NCI-H1694 (cell line): ENCODE results near the gene EIF4H.
A peak's percentile ranks its signal among the peaks of the same experiment; 100 is the strongest.
"Not testable (repeated sequence)": the region's sequence is repeated elsewhere in the genome, so short reads cannot be mapped to it uniquely, and the experiment has no call there.

ENCODE experiments used
- DNase-seq: peaks from one replicate; lab custom pipeline; 2025; lab: John Stamatoyannopoulos, UW

EIF4H gene

DNA sequence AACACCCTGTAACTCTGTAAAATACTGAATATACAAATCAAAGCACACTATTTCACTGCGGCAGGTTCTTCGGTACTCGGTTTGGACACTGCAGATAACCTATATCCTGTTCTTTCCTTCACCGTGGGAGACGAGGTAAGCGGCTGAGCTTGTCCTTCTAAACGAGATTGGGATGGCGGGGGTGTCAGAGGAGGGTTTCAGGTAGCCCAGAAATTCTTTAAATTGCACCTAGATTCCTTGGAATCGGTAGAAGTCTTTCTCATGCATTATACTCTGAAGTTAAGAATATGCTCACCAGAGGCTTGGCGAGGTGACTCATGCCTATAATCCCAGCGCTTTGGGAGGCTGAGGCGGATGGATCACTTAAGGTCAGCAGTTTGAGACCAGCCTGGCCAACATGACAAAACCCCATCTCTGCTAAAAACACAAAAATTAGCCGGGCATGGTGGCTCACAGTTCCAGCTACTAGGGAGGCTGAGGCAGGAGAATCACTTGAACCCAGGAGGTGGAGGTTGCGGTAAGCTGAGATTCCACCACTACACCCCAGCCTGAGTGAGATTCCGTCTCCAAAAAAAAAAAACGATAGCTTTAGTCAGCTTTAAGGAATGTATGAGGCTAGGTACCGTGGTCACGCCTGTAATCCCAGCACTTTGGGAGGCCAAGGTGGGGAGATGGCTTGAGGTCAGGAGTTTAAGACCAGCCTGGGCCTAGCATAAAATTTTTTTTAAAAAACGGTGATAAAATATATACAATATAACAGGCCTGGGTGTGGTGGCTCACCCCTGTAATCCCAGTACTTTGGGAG, 25.6 kb downstream of the EIF4H start:
- DNase-seq, result no peak

GRCh38 chr7:74202841-74203556, 28.8 kb downstream of the EIF4H start:
- DNase-seq, result peak; percentile 34

DNA sequence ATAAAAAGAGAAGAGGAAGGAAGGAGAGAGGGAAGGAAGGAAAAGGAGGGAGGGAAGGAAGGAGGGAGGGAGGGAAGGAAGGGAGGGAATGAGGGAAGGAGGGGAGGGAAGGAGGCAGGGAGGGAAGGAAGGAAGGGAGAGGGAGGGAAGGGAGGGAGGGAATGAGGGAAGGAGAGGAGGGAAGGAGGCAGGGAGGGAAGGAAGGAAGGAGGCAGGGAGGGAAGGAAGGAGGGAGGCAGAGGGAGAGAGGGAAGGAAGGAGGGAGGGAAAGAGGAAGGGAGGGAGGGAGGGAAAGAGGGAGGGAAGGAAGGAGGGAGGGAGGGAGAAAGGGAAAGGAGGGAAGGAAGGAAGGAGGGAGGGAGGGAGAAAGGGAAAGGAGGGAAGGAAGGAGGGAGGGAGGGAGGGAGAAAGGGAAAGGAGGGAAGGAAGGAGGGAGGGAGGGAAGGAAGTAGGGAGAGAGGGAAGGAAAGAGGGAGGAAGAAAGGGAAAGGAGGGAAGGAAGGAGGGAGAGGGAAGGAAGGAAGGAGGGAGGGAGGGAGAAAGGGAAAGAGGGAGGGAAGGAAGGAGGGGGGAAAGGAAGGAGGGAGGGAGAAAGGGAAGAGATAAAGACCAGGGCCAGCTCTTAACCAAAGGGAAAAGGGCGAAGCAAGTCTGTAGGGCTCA, 29.9 kb downstream of the EIF4H start:
- DNase-seq, result no peak

GRCh38 chr7:74206052-74206451, 31.9 kb downstream of the EIF4H start:
- DNase-seq, result not testable (repeated sequence)

DNA sequence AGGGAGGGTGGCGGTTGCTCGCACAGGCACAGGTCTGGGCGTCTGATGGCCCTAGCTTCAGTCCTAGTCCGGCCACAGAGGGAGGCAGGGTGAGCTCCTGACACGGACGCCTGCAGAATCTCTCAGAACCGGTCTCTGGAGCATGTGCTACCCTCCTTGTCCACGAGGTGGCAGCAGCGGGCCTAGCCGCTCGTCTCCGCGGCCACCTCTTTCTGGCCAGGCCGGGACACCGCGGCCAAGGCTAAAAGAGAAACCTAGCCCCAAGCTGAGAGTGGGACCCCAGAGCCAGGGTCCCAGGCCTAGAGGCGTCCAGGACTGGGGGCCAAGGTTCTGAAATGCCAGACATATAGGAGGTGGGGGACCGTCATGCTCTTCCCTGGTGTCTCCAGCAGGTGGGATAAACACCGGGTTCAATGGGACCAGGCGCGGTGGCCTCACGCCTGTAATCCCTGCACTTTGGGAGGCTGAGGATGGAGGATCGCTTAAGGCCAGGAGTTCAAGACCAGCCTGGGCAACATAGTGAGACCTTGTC, 32.5 kb downstream of the EIF4H start:
- DNase-seq, result peak; percentile 61

DNA sequence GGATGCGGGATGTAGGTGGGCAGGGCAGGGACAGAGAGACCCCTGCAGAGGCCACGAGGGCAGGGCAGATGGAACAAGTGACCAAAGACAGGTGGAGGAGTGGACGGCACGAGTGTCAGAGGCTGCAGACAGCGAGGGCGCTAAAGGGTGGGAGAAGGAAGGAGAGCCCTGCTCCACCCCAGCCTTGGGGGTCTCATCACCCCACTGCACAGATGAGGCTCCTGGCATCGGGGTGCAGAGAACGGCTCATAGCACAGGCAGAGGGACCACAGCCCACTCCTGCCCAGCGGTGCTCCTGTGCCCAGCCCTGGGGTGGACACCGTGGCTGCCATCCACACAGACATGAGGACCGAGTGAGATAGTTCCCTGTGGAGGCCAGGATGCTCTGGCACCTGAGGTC, 33.4 kb downstream of the EIF4H start:
- no peak for DNase-seq

DNA sequence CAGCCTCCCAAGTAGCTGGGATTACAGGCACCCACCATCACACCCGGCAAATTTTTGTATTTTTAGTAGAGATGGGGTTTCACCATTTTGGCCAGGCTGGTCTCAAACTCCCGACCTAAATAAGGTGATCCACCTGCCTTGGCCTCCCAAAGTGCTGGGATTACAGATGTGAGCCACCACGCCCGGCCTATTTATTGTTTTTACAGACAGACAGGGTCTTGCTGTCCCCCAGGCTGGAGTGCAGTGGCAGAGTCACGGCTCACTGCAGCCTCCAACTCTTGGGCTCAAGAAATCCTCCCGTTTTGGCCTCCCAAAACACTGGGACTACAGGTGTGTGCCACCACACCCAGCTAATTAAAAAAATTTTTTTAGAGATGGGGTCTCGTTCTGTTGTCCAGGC, 34.1 kb downstream of the EIF4H start:
- DNase-seq, result not testable (repeated sequence)

DNA sequence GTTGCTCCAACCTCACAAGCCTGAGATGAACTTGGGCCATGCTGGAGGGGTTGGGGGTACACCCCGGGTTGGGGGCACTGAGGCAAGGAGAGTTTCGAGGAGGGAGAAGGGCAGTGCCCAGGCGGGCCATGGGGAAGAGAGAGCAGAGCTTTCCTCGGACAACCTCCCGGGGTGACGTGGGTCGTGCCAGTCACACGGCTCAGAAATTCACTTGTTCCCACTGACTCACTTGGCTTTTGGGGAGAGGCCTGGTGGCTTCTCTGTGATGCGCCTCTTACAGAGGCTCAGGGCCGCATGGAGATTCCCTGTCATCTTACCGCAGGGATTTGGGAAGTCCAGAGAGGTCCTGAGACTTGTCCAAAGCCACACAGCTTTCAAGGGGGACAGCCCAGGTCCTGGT, 38.5 kb downstream of the EIF4H start:
- no peak for DNase-seq

- no peak for DNase-seq
Measured at GRCh38 chr7:74214816-74215630, 40.9 kb downstream of the EIF4H start.

- DNase-seq, result no peak
Measured at GRCh38 chr7:74215921-74216320, 41.8 kb downstream of the EIF4H start.

DNA sequence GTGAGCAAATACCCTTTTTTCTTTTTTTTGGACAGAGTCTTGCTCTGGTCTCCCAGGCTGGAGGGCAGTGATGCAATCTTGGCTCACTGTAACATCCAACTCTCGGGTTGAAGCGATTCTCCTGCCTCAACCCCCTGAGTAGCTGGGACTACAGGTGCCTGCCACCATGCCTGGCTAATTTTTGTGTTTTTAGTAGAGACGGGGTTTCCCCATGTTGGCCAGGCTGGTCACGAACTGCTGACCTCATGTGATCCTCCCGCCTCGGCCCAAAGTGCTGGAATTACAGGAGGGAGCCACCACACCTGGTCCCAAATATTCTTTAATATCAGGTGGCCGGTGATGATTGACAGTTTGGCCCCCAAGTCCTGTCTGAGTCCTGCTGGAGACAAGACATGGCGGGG, 42.2 kb downstream of the EIF4H start:
- DNase-seq, result no peak

DNA sequence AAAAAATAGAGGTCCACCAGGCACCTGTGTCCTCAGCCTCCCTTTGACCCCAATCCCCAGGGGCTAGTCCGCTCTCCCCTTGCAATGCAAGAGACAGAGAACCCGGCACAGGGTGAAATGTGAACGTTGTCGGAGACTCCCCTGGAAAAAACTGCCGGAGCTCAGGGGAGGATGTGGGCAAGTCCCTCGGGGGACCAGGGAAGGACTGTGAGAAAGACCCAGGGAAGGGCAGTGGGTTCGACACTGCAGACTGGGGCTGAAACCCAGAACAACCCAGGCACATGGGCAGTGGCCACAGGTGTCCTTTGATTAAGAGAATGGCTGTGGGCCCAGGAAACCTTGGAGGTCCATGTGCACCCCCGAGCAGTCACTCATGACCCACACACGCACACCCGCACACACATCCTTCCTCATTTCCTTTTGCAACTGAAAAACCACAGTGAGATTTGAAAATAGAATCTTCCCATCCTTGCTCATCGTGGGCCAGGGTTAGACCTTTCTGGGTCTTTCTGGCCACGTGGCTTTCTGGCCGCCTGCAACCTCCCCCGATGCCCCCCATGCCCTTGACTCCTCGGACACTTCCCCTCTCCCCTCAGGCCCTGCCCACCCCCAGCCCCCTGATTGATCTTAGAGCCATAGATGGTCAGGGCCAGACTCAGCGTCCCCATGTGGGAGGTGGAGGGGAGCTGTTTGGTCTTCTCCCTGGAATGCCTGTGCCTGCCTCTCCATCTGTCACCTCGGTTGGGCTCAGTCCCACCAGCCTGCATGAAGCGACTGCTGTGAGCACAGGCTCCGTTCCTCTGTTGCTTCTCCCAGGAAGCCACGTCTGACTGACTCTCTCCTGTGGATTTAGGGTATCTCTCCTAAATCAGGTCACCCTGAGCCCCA, 43.5 kb downstream of the EIF4H start:
- peak; percentile 41 for DNase-seq

- no peak for DNase-seq
Measured at GRCh38 chr7:74218343-74218698, 44.2 kb downstream of the EIF4H start.

- DNase-seq, result no peak
Measured at GRCh38 chr7:74219416-74219815, 45.3 kb downstream of the EIF4H start.

GRCh38 chr7:74220229-74220628, 46.1 kb downstream of the EIF4H start:
- no peak for DNase-seq

DNA sequence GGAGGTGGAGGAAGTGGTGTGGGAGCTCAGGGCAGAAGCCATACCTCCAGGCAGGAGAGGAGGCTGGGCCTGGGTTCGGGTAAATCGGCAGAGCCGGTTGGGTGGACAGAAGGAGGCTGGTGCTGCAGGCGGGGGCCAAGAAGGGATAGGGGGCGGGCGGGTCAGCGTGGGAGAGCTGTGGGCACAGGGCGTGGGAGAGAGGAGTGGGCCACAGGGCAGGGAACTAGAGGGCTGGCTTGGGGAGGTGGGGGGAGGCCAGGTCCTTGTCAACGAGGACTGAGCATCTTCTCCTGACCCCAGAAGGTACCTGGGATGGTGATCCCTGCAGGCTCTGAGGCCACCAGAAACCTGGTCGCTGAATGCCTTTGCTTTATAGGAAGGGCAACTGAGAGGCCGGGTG, 47.6 kb downstream of the EIF4H start:
- no peak for DNase-seq

- DNase-seq, result no peak
Measured at GRCh38 chr7:74222851-74223710, 48.9 kb downstream of the EIF4H start.

DNA sequence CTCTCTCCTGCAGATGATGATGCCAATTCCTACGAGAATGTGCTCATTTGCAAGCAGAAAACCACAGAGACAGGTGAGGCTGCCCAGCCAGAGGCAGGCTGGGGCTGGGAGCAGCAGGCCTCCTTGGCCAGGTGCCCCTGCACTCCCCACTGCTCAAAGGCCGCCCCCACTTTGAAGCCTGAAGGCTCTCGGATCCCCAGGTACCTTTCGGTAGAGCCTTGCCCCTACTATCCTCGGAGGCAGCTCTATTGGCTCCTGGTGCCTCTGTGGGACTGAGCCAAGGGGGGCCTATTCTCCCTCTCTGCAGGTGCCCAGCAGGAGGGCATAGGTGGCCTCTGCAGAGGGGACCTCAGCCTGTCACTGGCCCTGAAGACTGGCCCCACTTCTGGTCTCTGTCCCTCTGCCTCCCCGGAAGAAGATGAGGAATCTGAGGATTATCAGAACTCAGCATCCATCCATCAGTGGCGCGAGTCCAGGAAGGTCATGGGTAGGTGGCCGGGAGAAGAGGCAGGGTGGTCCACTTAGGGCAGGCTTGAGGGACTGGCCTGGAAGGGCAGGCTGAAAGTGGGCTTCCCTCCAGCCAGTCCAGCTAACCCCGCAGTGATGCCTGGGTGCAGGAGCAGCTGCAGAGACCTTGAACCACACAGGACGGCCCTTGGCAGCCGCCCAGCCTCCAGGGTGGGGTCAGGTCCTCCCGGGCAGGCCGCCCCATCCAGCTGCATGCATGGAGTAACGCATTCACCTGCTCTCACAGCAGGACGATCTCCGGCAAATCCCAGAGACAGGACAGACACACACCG, 49.8 kb downstream of the EIF4H start:
- no peak for DNase-seq

DNA sequence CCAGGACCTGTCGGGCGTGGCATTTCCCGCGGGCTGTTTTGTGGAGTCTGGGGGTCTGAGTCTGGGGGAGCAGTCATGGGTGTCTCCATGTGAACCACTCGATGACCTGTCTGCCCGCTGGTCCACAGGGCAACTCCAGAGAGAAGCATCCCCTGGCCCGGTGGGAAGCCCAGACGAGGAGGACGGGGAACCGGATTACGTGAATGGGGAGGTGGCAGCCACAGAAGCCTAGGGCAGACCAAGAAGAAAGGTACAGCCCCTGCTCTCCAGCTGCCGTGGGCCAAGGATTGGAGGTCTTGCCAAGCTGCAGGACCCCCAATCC, 50.3 kb downstream of the EIF4H start:
- DNase-seq, result no peak
